AG08396 (cell line): ENCODE results near the gene NCAPH2.
"Not testable (repeated sequence)": the region's sequence is repeated elsewhere in the genome, so short reads cannot be mapped to it uniquely, and the experiment has no call there.

ENCODE experiments used
- DNase-seq: peaks from one replicate; pipeline ENCODE4 v3.0.0; 2012; ENCODE audit warnings: low spot score, mixed read lengths

Gene NCAPH2

DNA sequence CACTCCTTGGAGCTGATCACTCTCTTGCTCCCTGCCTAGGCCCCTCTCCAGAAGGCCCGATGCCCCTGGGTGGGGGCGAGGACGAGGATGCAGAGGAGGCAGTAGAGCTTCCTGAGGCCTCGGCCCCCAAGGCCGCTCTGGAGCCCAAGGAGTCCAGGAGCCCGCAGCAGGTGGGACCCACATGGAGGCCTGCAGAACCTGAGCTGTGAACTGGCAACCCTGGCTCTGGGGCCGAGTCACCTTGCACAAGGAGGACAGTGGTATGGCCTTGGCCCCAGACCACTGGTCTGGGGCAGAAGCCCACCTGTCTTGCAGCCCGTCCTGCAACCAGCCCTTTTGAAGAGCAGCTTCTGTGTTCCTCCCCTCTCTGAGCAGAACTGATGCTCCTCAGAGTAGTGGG lies 11.1 kb downstream of the NCAPH2 start:
- no peak for DNase-seq

DNA sequence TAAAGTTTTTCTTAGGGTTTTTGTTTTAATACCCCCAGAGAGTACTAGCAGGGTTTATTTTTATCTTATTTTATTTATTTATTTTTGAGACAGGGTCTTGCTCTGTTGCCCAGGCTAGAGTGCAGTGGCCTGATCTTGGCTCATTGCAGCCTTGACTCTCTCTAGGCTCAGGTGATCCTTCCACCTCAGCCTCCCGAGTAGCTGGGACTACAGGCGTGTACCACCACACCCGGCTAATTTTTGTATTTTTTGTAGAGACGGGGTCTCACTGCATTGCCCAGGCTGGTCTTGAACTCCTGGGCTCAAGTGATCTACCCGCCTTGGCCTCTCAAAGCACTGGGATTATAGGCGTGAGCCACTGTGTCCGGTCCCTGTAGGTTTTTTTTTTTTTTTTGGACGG lies 12.2 kb downstream of the NCAPH2 start:
- DNase-seq: not testable (repeated sequence)

DNA sequence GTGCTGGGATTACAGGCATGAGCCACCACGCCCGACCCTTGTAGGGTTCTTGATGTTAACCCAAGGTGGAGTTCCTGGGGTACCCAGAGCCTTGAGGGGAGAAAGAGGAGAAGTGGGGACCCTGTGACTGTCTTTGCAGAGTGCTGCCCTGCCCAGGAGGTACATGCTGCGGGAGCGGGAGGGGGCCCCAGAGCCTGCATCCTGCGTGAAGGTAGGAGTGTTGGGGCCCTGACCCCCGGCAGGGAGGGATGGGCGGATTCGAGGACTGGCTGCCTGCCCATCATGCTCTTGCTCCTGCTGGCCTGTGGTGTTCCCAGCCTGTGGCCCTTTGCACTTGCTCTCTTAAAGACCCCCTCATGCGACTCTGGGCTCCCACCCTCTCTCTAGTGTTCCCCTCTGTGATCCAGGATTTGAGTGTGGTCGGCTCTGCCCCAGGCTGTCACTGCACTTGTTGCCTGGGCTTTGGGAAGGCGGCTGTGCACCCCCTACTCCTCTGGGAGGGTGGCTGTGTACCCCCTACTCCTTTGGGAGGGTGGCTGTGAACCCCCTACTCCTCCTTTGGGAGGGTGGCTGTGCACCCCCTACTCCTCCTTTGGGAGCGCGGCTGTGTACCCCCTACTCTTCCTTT lies 12.9 kb downstream of the NCAPH2 start:
- no peak for DNase-seq

DNA sequence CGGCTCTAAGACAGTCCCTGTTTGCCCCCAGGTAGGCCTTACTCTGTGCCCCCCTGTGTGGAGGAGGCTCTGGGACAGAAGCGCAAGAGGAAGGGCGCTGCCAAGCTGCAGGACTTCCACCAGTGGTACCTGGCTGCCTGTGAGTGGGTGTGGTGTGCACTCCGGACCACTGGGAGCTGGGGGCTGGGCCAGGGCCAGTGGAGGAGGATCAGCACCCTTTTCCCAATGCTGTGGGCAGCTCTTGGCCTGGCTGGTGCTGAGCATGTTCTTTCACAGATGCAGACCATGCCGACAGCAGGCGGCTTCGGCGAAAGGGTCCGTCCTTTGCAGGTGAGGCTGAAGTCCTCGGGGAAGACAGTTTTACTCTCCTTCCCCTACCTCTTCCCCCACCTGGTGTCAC lies 13.7 kb downstream of the NCAPH2 start:
- no peak for DNase-seq

DNA sequence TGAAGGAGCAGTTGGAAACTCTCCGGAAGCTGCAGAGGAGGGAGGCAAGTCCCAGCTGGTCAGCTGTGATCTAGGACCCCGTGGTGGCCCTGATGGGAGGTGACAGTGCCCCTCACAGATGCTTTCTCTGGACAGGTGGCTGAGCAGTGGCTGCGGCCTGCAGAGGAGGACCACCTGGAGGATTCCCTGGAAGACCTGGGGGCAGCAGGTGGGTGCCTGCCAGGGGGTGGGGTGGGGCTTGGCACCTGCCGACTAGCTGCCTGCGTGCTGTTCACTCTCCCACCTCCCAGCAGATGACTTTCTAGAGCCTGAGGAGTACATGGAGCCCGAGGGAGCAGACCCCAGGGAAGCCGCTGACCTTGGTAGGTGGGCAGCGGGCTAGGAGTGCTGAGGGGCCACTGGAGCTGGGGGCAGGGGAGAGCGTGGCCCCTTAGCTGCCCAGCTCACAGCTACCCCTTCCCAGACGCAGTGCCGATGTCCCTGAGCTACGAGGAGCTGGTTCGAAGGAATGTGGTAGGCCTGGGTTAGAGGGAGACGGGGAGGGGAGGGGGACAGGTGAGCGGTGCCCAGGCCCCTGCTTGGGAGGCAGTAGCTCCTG lies 14.3 kb downstream of the NCAPH2 start:
- DNase-seq: no peak

GRCh38 chr22:50522806-50523438 lies 14.9 kb downstream of the NCAPH2 start:
- no peak for DNase-seq

- no peak for DNase-seq
Measured at GRCh38 chr22:50523458-50523805, 15.4 kb downstream of the NCAPH2 start.

DNA sequence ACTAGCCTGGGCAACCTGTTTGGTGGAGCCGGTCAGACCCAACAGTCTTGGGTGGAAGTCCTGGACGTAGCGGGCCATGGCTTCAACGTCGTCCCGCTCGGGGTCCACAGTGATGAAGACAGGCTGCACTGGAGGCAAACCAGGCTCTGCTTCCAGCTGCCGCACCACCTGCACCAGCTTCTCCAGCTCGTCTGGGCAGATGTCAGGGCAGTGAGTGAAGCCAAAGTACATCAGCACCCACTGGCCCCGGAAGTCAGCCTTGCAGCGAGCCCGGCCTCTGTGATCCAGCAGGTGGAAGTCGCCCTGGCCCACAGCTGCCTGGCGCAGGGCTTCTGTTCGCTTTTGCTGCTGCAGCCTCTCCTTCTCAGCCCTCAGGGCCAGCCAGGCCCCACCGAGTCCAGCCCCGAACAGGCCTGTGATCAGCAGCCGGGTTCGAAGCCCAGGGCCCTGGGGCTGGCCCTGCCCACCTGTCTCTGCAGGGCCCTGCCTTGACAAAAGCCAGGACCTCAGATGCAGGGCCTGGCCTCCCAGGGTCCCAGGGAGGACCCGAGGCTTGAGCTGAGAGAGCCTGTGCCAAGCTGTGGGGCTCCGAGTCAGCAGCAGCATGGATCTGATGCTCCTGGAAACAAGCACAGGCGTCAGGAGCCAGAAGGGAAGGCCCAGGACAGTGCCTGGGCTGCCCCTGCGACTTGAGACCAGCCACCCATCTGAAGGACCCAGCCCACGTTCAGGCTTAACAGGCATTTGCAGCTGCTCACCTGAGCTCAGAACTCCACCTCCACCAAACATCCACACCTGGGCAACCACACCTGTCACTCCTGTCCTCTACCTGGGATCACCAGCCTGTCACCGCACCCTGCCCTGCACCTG lies 16.0 kb downstream of the NCAPH2 start:
- DNase-seq: no peak

GRCh38 chr22:50524676-50525103 lies 16.7 kb downstream of the NCAPH2 start:
- no peak for DNase-seq

GRCh38 chr22:50525104-50525857 lies 17.3 kb downstream of the NCAPH2 start, which contains the start of gene SCO2:
SCO2 (minus strand) TSS chr22:50525598; CDS start chr22:50524411, 1,187 bp downstream.
- DNase-seq: peak; percentile 100

- DNase-seq: no peak
Measured at GRCh38 chr22:50525858-50526107, 17.8 kb downstream of the NCAPH2 start.

DNA sequence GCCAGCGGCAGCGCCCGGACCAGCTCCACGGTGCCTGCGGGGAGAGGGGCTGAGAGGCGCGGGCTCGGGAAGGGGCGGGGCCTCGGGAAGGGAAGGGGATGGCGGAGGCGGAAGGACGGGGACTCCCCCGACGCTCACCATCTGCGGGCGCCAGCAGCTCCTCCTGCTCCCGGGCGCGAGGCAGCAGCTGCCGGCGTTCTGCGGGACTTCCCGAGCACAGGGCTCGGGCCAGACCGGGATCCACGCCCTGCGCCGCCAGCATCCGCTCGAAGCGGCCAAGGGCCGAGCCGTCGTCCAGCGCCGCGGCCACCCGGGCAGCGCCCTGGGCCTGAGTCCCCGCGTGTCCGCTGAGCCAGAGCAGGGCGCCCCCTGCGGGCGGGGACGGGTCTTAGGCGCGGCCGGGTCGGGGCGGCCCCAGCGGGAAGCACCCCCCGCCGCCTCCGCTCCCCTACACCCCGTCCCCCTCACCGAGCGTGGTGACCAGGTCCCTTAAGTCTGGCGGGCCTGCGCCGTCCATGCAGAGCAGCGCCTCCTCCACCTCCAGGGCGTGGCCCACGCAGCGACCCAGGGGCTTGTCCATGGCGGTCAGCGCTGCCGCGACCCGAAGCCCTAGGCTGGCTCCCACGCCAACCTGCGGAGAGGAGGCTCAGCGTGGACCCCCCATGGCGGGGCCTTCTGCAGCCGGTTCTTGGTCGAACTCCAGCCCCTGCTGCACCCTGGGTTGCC lies 18.2 kb downstream of the NCAPH2 start:
- peak; percentile 83 for DNase-seq

DNA sequence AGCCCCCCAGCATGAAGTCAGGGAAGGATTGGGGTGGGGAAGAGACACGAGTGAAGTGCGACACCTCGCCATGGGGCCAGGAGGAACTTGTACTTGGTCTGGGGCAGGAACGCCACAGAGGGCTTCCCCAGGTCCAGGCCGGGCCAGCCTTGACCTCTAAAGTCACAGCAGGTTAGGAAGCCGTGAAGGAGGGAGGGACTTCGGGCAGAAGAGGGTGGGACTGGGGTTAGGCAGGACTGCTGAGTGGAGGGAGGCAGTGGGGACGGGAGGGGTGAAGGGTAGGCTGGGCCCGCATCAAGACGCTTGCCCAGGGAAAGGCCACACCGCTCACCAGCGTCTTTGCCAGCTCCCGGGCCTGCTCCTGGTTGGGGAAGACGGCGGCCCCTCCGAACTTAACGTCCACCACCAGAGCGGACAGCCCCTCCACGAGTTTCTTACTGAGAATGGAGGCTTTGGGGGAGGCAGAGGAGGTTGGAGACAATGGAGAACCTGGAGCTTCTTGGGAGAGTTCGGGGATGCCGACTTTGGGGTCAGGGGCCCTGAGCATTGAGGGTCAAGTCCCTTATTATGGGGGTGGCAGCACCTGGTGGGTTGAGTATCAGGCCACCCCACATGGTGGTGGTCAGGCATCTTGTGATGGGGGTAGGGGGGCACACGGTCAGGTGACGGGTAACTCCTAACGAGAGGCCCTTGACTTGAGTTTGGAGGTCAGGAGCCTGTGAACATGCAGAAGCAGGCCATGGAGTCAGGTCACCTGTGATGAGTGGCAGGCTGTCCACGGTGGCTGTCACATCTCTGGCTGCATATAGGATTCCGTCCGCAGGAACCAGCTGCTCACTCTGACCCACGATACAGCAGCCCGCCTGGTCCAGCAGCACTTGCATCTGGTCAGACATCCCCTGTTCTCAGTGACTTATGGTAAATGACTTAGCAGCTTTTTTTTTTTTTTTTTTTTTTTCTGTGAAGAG lies 19.1 kb downstream of the NCAPH2 start:
- no peak for DNase-seq

GRCh38 chr22:50527921-50528681 lies 20.1 kb downstream of the NCAPH2 start:
- no peak for DNase-seq

- DNase-seq: no peak
Measured at GRCh38 chr22:50528682-50529415, 20.8 kb downstream of the NCAPH2 start.

- no peak for DNase-seq
Measured at GRCh38 chr22:50529416-50529896, 21.4 kb downstream of the NCAPH2 start.

- peak; percentile 77 for DNase-seq
Measured at GRCh38 chr22:50529897-50530579, 22.0 kb downstream of the NCAPH2 start, which contains the start of gene TYMP. TYMP (minus strand) TSS chr22:50530012; CDS start chr22:50529709, 303 bp downstream.

DNA sequence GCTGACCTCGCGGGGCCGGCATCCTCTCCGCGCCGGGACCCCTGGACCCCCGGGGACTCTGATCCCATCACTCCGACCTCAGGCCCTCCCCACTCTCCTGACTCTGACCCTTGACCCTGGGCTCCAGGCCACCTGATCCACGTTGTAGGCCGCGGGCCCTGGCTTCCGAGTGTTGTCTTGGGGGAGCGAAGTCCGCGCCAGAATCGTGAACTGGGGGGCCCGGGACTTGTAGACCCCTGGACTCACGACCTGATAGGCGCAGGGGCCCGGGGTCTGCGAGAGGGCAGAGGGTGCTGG lies 22.5 kb downstream of the NCAPH2 start:
- no peak for DNase-seq
